HepG2 (cell line): Measurements from ENCODE around the gene DDX54. TPM values are rescaled to one million over a fixed set of nuclear protein-coding genes. Genes with fewer than 3 reads are reported as not detected.

Source experiments
- ATAC-seq: fragments of 200-7000 bp; cut with Tn5 transposase; 3 replicates; pipeline ENCODE4 v1.9.1; 2020; ENCODE audit warnings: mild to moderate bottlenecking, moderate library complexity
- BruUV-seq: library from RNA; stranded (reverse); fragments of 400-500 nt; replicated peaks from 2 replicates; lab custom pipeline; 2021; lab: Mats Ljungman, UMichigan
- CTCF ChIA-PET: fragments of 300-600 bp; formaldehyde crosslinking; extraction: SDS; loops from one replicate; lab custom pipeline; 2021; ENCODE audit warnings: low total read pairs, inconsistent platforms, low intra/inter-chr PET ratio; lab: Yijun Ruan, JAX
- POLR2A ChIA-PET: fragments of 350-600 bp; sonication (Branson Sonifier 250); formaldehyde crosslinking; loops from one replicate; lab custom pipeline; 2020; ENCODE audit warnings: antibody characterized with exemption, inconsistent platforms; lab: Yijun Ruan, JAX
- DNase-seq: peaks from one replicate; pipeline ENCODE4 v3.0.0-alpha.2; 2015; ENCODE audit warnings: low spot score
- FAIRE-seq: peaks from 3 replicates; lab custom pipeline; 2011; peaks lifted over from hg19 to GRCh38; lab: Jason Lieb, UNC
- H2AFZ ChIP-seq: one replicate; pipeline ENCODE4 v1.6.1; 2011; ENCODE audit warnings: low read length, inconsistent platforms
- H3K27ac ChIP-seq: fragments of 300-600 bp; 3 replicates; pipeline ENCODE4 v1.8.0; 2011; ENCODE audit warnings: mixed run types, mild to moderate bottlenecking, mixed read lengths, low read length, inconsistent platforms; ENCODE audit not compliant: insufficient read depth; ENCODE audit errors: extremely low read length
- H3K27me3 ChIP-seq, 2 experiments: fragments of 200-600 bp in 1 of 2; 2 replicates in 1 of 2; 3 replicates in 1 of 2; pipeline versions ENCODE4 v1.6.0 to v1.8.0; 2011; ENCODE audit warnings: low read length in 2 of 2, mild to moderate bottlenecking in 2 of 2, moderate library complexity in 2 of 2, inconsistent platforms in 1 of 2; ENCODE audit not compliant: insufficient read depth in 2 of 2, control insufficient read depth in 1 of 2
- H3K36me3 ChIP-seq, 2 experiments: fragments of 200-600 bp in 1 of 2; replicated peaks in 1 of 2; 2 replicates in 1 of 2; 3 replicates in 1 of 2; pipeline versions ENCODE4 v1.5.1 to v1.8.0; 2011; ENCODE audit warnings: low read length in 2 of 2, inconsistent platforms in 1 of 2; ENCODE audit not compliant: insufficient read depth in 2 of 2, control insufficient read depth in 1 of 2
- H3K4me1 ChIP-seq: 2 replicates; pipeline ENCODE4 v1.5.1; 2012; ENCODE audit warnings: low read length, inconsistent platforms; ENCODE audit not compliant: insufficient read depth
- H3K4me2 ChIP-seq: 2 replicates; pipeline ENCODE4 v1.6.0; 2011; ENCODE audit warnings: low read depth, low read length, inconsistent platforms
- H3K4me3 ChIP-seq, 3 experiments: fragments of 200-600 bp in 1 of 3; sonication (generic), shearing (Covaris generic) in 1 of 3; replicated peaks in 1 of 3; 2 replicates each; pipeline ENCODE4 v1.5.1; 2011 to 2016; ENCODE audit warnings: low read length in 3 of 3, inconsistent platforms in 2 of 3, low read depth in 2 of 3, mild to moderate bottlenecking in 2 of 3, control low read depth in 1 of 3, mixed read lengths in 1 of 3; ENCODE audit not compliant: insufficient read depth in 1 of 3
- H3K79me2 ChIP-seq: one replicate; pipeline ENCODE4 v1.6.1; 2011; ENCODE audit warnings: low read length, inconsistent platforms; ENCODE audit not compliant: insufficient read depth
- H3K9ac ChIP-seq: 2 replicates; pipeline ENCODE4 v1.6.0; 2011; ENCODE audit warnings: mild to moderate bottlenecking, low read depth, low read length, inconsistent platforms; ENCODE audit not compliant: insufficient read depth
- H3K9me3 ChIP-seq: 2 replicates; pipeline ENCODE4 v1.5.1; 2012; ENCODE audit warnings: mild to moderate bottlenecking, low read length
- H4K20me1 ChIP-seq: 2 replicates; pipeline ENCODE4 v1.6.0; 2011; ENCODE audit warnings: inconsistent platforms, mild to moderate bottlenecking, low read length, moderate library complexity; ENCODE audit not compliant: insufficient read depth
- MAF1 ChIP-seq: sonication (generic); formaldehyde crosslinking; IDR thresholded peaks from 2 replicates; pipeline ENCODE4 v1.5.0; 2020; ENCODE audit warnings: missing genetic modification reagents, borderline replicate concordance
- ZFP41 ChIP-seq: sonication (generic); formaldehyde crosslinking; IDR thresholded peaks from 2 replicates; pipeline ENCODE4 v1.4.0; 2020; ENCODE audit warnings: mild to moderate bottlenecking, missing genetic modification reagents, borderline replicate concordance
- ZKSCAN1 ChIP-seq: fragments of 150-350 bp; IDR thresholded peaks from 2 replicates; pipeline ENCODE4 v1.6.1; 2014; ENCODE audit warnings: low read length
- ZMYM3 ChIP-seq: sonication (generic); formaldehyde crosslinking; IDR thresholded peaks from 2 replicates; pipeline ENCODE4 v1.5.1; 2020; ENCODE audit warnings: mild to moderate bottlenecking, missing genetic modification reagents
- ZNF530 ChIP-seq: sonication (generic); formaldehyde crosslinking; IDR thresholded peaks from 2 replicates; pipeline ENCODE4 v1.5.0; 2020; ENCODE audit warnings: low read depth, mild to moderate bottlenecking, missing genetic modification reagents
- ZNF607 ChIP-seq: sonication (generic); formaldehyde crosslinking; IDR thresholded peaks from 2 replicates; pipeline ENCODE4 v1.5.1; 2020; ENCODE audit warnings: missing genetic modification reagents, mild to moderate bottlenecking, borderline replicate concordance
- ZNF629 ChIP-seq: sonication (generic); formaldehyde crosslinking; conservative IDR thresholded peaks from 2 replicates; pipeline ENCODE4 v1.5.0; 2020; ENCODE audit warnings: missing genetic modification reagents
- ZNF768 ChIP-seq: sonication (generic); formaldehyde crosslinking; IDR thresholded peaks from 2 replicates; pipeline ENCODE4 v1.4.0; 2020; ENCODE audit warnings: missing genetic modification reagents
- WGBS: methylation state at CpG from one replicate; pipeline ENCODE4 v1.1.6; 2017; ENCODE audit warnings: low lambda C conversion rate; 5-methylcytosine and 5-hydroxymethylcytosine counted together
- in situ Hi-C: cut with HindIII; loops from 2 replicates; pipeline ENCODE4 v1.10.0; 2017; ENCODE audit warnings: low pct_unique_long_range_greater_than_20kb; ENCODE audit not compliant: extremely low pct_ligation_motif_present
- intact Hi-C: fragments of 100-400 bp; cut with micrococcal nuclease; formaldehyde crosslinking; loops from one replicate; pipeline ENCODE4 v1.10.0; 2022; ENCODE audit not compliant: unreplicated experiment
- polyA plus RNA-seq, 8 experiments: library from polyadenylated mRNA; depleted of rRNA in 3 of 8; stranded (reverse) in 7 of 8; unstranded in 1 of 8; fragments of >200 nt; fragmentation: Illumina TruSeq in 4 of 8; extraction: Trizol in 4 of 8; gene quantifications; 2 replicates each; pipeline versions ENCODE4 v1.2.1 to v1.2.3, GENCODE V29; 2011 to 2016; ENCODE audit warnings: low read depth in 4 of 8, missing spikeins in 1 of 8, mixed read lengths in 1 of 8; ENCODE audit not compliant: insufficient read depth in 1 of 8
- total RNA-seq, 5 experiments: library from RNA; depleted of rRNA; stranded (reverse); fragments of >200 nt; fragmentation: Illumina TruSeq; extraction: Trizol; gene quantifications; 2 replicates each; pipeline ENCODE4 v1.2.3, GENCODE V29; 2016; ENCODE audit warnings: low read depth in 1 of 5
- TF ChIP-seq, protein P1 (sequence below): sonication (generic); formaldehyde crosslinking; IDR thresholded peaks from 2 replicates; pipeline ENCODE4 v1.8.0; 2022; ENCODE audit warnings: missing genetic modification reagents, mild to moderate bottlenecking, inconsistent platforms, borderline replicate concordance

The DDX54 gene
- total and polyA plus RNA-seq, 2 of the 13 experiments (the other 11 are each of a cell fraction or from before 2014, with no cell fraction given), result 59.7 to 61.1 TPM

DNA sequence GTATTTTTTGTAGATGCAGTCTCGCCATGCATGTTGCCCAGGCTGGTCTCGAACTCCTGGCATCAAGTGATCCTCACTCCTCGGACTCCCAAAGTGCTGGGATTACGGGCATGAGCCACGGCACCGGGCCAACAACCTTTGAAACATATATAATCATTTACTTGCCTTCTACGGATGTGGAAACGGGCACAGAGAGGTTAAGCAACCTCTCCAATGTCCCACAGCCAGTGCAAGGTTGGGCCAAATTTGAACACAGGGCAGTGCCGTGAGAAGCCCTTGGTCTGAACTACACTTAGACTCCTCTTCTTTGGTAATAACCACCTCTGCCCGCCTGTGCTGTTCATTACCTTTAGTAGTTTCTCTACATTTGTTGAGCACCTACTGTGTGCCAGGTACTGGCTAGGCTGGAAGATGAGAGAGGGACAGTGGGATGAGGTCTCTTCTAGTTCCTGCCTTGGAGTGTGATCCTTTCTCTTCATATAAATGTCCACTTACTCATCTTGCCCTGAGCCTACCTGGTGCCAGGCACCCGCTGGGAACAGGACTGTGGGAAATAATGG is 2.2 kb downstream of the DDX54 start:
- Histone ChIP-seq H4K20me1 (no peaks in the 10 kb centered on the region; the same call in 1 of the 2 replicates), H3K36me3 (peaks cover 18 to 38% of the 10 kb centered on the region in 2 experiments; a peak in 4 of 5 replicates), H3K4me3 (no peak overlapping the region), H3K4me1 (peaks cover 34% of the 10 kb centered on the region), H3K4me2 (peak overlapping the region; percentile 80; the same call in 1 of the 2 replicates), H3K27me3 (no peaks in the 10 kb centered on the region)
- intact Hi-C loops, result no loop called here
- ChIA-PET POLR2A (interaction anchor here (0.7 kb wide), 1 partner anchor 9 kb away, joined by 3 read pairs; no protein-coding TSS in a partner anchor), CTCF (no interaction called here)
- 95% methylated on average over 11 of the region's 11 CpGs for WGBS
- FAIRE-seq (no peak), DNase-seq (no peak)
- no peak for TF ChIP-seq ZNF607 (CRISPR knock-in tag)
- peak; percentile 78 for TF ChIP-seq ZKSCAN1
- peak; percentile 91 for TF ChIP-seq ZNF768 (CRISPR knock-in tag)
- TF ChIP-seq, all 625 proteins: peak for 2
- H3K27ac ChIP-seq, result no peak overlapping the region
- no peak overlapping the region for H3K9ac ChIP-seq
- ATAC-seq, result no peak
- H2AFZ ChIP-seq, result no peak overlapping the region
- BruUV-seq, result TSS peak; percentile 53
- peaks cover 47% of the 10 kb centered on the region for H3K79me2 ChIP-seq
- in situ Hi-C loops, result no loop called here
- H3K9me3 ChIP-seq, result no peaks in the 10 kb centered on the region

- H3K4me1 ChIP-seq, result peaks cover 28% of the 10 kb centered on the region
- H3K9me3 ChIP-seq, result no peaks in the 10 kb centered on the region
- intact Hi-C loops (no loop called here), in situ Hi-C loops (no loop called here)
- H3K4me3 ChIP-seq, result no peak overlapping the region
- no peak overlapping the region for H3K4me2 ChIP-seq
- ChIA-PET CTCF (no interaction called here), POLR2A (no interaction called here)
- WGBS, result 94% methylated on average over 3 of the region's 3 CpGs
- no TSS peak for BruUV-seq
- DNase-seq, result no peak
- no peak overlapping the region for H3K9ac ChIP-seq
- TF ChIP-seq MAF1 (CRISPR knock-in tag), result no peak
- no peak for TF ChIP-seq ZNF530
- TF ChIP-seq ZFP41 (CRISPR knock-in tag), result no peak
- TF ChIP-seq ZMYM3 (CRISPR knock-in tag), result 0 out of 2 replicates have a peak, but pooled peaks have one; percentile 33
- TF ChIP-seq, protein P1, sequence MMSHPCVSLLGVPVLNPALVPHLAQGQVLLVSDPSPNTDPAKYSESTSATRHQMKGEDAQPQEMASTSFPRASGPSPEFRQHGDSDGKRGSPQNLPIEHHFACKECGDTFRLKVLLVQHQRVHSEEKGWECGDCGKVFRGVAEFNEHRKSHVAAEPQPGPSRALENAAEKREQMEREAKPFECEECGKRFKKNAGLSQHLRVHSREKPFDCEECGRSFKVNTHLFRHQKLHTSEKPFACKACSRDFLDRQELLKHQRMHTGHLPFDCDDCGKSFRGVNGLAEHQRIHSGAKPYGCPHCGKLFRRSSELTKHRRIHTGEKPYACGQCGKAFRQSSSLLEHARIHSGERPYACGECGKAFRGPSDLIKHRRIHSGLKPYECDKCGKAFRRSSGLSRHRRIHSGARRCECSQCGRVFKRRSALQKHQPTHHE (CRISPR knock-in tag), result no peak
- TF ChIP-seq ZNF629 (CRISPR knock-in tag), result peak; percentile 90
- no peak for FAIRE-seq
- H3K36me3 ChIP-seq, result peaks cover 27 to 50% of the 10 kb centered on the region in 2 experiments; a peak in 4 of 5 replicates
- no peak for ATAC-seq
- no peaks in the 10 kb centered on the region; the same call in 1 of the 2 replicates for H4K20me1 ChIP-seq
- H3K79me2 ChIP-seq, result peaks cover 40% of the 10 kb centered on the region
- no peaks in the 10 kb centered on the region for H3K27me3 ChIP-seq
- H2AFZ ChIP-seq, result no peak overlapping the region
- no peak overlapping the region for H3K27ac ChIP-seq
Measured at GRCh38 chr12:113181975-113182374, 3.3 kb downstream of the DDX54 start.
